Measurements from ENCODE around the gene SENP6. TPM values are rescaled to one million over a fixed set of nuclear protein-coding genes. Genes with fewer than 3 reads are reported as not detected.

The SENP6 gene
- total RNA-seq, 1 experiment from 2014 or later: 116 TPM

- no peak overlapping the region for H4K5ac ChIP-seq (ENCODE audit: insufficient read length, low read depth, low read length)
- Mint-ChIP-seq H3K27me3 (ENCODE audit: low read depth) (no peaks in the 10 kb centered on the region), H3K4me1 (peaks cover 2 to 6% of the 10 kb centered on the region in 2 experiments; a peak in 2 of 4 replicates), H3K27ac (no peak overlapping the region), H3K9me3 (no peaks in the 10 kb centered on the region), H3K36me3 (ENCODE audit: insufficient read depth in 1 of 3, low read depth in 3 of 3) (peaks cover 6 to 52% (median 45%) of the 10 kb centered on the region in 3 experiments; a peak in 6 of 7 replicates), H3K4me3 (no peak overlapping the region)
- H2BK15ac ChIP-seq (ENCODE audit: low read depth, low read length): no peak overlapping the region
- H3K27me3 ChIP-seq (ENCODE audit: insufficient read depth, low read length): no peaks in the 10 kb centered on the region
- H3K4me1 ChIP-seq (ENCODE audit: insufficient read depth, low read length): no peaks in the 10 kb centered on the region
- no peak overlapping the region for H2AK5ac ChIP-seq (ENCODE audit: insufficient read length, low read length)
- no peak overlapping the region for H3K27ac ChIP-seq (ENCODE audit: insufficient read length, low read depth, low read length)
- H3K4me2 ChIP-seq (ENCODE audit: insufficient read depth, insufficient read length, low read length): no peak overlapping the region
- H3K9me3 ChIP-seq (ENCODE audit: control insufficient read depth, low read depth, low read length): no peaks in the 10 kb centered on the region
- H2BK5ac ChIP-seq (ENCODE audit: insufficient read length, low read length): no peak overlapping the region
- no peak overlapping the region for H4K8ac ChIP-seq (replicated peaks; ENCODE audit: insufficient read length, low read depth, low read length)
- H3K23me2 ChIP-seq (ENCODE audit: insufficient read length, low read depth, low read length, poor library complexity, severe bottlenecking): no peaks in the 10 kb centered on the region
- no peak overlapping the region for H3K9ac ChIP-seq (ENCODE audit: extremely low read depth, insufficient read length, low read length)
- no peak overlapping the region for H2BK12ac ChIP-seq (ENCODE audit: insufficient read length, low read depth, low read length)
- no peak overlapping the region for H3K18ac ChIP-seq (ENCODE audit: insufficient read length, low read depth, low read length)
- H3K14ac ChIP-seq (ENCODE audit: insufficient read depth, low read length): no peak overlapping the region
- no peak for DNase-seq
- no peak overlapping the region for H3T11ph ChIP-seq (ENCODE audit: low read length)
- WGBS (ENCODE audit: extremely low coverage, insufficient read length, low lambda C conversion rate): no CpG with 5 or more reads among the region's 1 CpG
- no peak overlapping the region for H3K23ac ChIP-seq (ENCODE audit: insufficient read length, low read depth, low read length)
- no peak overlapping the region for H3K56ac ChIP-seq (ENCODE audit: insufficient read length, low read depth, low read length)
- peaks cover 4% of the 10 kb centered on the region for H3K79me1 ChIP-seq (ENCODE audit: insufficient read depth, low read depth, low read length, poor library complexity, severe bottlenecking)
- H2AFZ ChIP-seq (ENCODE audit: low read length): no peak overlapping the region
- no peak overlapping the region for H3K4ac ChIP-seq (ENCODE audit: low read depth, low read length)
- no peak overlapping the region for H4K91ac ChIP-seq (ENCODE audit: insufficient read length, low read depth, low read length)
- no peaks in the 10 kb centered on the region for H4K20me1 ChIP-seq (ENCODE audit: control insufficient read depth, insufficient read depth, insufficient read length)
- no peaks in the 10 kb centered on the region for H3K79me2 ChIP-seq (ENCODE audit: insufficient read depth, low read length)
- TF ChIP-seq, protein P1, sequence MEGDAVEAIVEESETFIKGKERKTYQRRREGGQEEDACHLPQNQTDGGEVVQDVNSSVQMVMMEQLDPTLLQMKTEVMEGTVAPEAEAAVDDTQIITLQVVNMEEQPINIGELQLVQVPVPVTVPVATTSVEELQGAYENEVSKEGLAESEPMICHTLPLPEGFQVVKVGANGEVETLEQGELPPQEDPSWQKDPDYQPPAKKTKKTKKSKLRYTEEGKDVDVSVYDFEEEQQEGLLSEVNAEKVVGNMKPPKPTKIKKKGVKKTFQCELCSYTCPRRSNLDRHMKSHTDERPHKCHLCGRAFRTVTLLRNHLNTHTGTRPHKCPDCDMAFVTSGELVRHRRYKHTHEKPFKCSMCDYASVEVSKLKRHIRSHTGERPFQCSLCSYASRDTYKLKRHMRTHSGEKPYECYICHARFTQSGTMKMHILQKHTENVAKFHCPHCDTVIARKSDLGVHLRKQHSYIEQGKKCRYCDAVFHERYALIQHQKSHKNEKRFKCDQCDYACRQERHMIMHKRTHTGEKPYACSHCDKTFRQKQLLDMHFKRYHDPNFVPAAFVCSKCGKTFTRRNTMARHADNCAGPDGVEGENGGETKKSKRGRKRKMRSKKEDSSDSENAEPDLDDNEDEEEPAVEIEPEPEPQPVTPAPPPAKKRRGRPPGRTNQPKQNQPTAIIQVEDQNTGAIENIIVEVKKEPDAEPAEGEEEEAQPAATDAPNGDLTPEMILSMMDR (conservative IDR thresholded peaks at IDR 0.05): no peak
- H2BK120ac ChIP-seq (ENCODE audit: low read depth, low read length, poor library complexity, severe bottlenecking): no peak overlapping the region
- no peak overlapping the region for H2BK20ac ChIP-seq (ENCODE audit: low read depth, low read length, poor library complexity, severe bottlenecking)
Measured at GRCh38 chr6:75633045-75633444, 31.4 kb downstream of the SENP6 start.

Measured in H9 (cell line).